Activated CD8-positive, alpha-beta memory T cell treated with anti-CD3 and anti-CD28 coated beads for 1 hour (primary cell): ENCODE measurements around the gene CPED1.
"Not testable (repeated sequence)": the region's sequence is repeated elsewhere in the genome, so short reads cannot be mapped to it uniquely, and the experiment has no call there.

Source experiments
- DNase-seq, 2 donors: peaks; one replicate each; pipeline ENCODE4 v3.0.0-alpha.2; 2020; ENCODE audit warnings: low read depth in 1 of 2; ENCODE audit errors: extremely low read depth in 1 of 2

Gene CPED1

GRCh38 chr7:121059979-121060509 is 71.5 kb downstream of the CPED1 start:
- not testable (repeated sequence) for DNase-seq

DNA sequence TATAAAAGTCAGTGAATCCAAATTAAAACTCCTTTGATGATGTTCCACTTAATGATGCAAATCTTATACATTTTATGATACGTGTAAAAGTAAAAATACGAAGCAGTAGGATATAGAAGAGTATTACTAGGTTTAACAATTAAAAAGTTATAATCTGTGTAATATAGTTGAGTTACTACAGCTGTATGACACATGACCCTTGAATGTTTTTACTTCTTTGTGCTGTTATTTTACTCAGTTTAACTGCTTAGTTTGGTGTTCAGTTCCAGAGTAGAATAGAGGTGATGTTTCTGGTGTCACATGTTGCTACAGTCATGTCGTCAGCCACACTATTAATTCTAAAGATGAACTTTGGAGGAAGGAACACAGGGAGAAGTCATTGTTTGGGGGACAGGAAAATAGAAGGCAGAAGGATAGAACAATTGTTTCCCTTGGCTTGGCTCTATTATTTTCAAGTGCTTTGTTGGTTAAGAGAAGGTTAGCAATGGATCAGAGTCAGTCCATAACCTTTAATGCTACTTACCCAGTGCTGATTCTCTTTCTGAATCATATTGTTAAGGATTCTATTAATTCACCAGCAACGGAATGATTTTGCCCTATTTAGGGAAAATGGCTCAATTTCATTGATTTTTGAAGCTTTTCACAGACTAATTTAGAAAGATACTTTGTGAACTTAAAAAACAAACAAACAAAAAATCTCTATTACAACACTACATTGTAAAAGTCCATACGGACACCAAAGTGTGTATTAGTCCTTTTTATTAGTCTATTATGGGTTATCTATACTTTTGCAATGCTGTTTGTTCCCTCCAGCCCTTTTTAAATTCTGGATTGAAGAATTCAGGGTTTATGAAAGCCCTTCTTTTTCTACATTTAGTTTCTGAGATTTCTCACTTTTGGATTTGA is 73.4 kb downstream of the CPED1 start:
- DNase-seq, result no peak

DNA sequence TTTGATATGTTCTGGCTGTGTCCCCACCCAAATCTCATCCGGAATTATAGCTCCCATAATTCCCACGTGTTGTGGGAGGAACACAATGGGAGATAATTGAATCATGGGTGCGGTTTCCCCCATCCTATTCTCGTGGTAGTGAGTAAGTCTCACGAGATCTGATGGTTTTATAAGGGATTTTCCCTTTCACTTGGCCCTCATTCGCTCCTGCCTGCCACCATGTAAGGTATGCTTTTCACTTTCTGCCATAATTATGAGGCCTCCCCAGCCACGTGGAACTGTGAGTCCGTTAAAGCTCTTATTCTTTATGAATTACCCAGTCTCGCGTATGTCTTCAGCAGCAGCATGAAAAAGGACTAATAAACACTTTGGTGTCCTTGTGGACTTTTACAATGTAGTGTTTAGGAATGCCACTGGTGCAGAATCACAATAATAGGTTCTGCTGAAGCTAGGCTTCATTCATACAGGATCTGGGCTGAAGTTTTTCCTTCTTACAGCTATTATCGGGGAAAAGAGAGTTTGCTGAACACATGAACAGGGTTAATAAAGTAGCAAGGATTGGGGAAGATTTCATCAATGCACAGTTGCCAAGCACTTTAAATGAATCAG is 74.3 kb downstream of the CPED1 start:
- DNase-seq, result no peak

DNA sequence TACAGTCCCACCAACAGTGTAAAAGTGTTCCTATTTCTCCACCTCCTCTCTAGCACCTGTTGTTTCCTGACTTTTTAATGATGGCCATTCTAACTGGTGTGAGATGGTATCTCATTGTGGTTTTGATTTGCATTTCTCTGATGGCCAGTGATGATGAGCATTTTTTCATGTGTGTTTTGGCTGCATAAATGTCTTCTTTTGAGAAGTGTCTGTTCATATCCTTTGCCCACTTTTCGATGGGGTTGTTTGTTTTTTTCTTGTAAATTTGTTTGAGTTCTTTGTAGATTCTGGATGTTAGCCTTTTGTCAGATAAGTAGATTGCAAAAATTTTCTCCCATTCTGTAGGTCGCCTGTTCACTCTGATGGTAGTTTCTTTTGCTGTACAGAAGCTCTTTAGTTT is 79.2 kb downstream of the CPED1 start:
- not testable (repeated sequence) for DNase-seq

- DNase-seq, result no peak
Measured at GRCh38 chr7:121069346-121070100, 81.0 kb downstream of the CPED1 start.

GRCh38 chr7:121071132-121071531 is 82.6 kb downstream of the CPED1 start:
- no peak for DNase-seq

GRCh38 chr7:121071662-121072061 is 83.2 kb downstream of the CPED1 start:
- no peak for DNase-seq

- no peak for DNase-seq
Measured at GRCh38 chr7:121072826-121073225, 84.3 kb downstream of the CPED1 start.

DNA sequence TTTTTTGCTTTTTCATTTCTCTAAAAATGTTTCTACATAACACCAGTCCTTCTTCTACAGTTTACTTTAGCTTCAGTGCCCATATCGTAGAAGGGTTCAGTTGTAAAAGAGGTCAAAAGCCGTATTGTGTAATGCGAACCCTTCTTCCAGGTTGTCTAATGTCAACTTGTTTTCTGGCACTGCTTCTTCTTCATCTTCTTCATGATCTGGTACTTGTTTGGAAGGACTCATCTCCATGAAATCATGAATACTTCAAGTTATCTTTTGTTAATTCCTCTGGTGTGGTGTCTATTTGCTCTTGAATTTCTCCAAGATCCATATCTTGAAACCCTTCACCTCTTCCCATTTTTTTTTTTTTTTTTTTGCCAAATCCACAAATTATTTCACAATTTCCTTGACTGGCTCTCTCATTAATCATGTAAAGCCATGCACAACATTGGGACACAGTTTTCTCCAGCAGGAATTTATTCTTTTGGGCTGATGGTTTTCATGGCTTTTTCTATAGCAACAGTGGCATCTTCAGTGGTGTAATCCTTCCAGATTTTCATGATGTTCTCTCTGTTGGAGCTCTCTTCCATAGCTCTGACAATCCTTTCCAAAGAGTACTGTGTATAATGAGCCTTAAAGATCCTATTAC is 85.1 kb downstream of the CPED1 start:
- DNase-seq, result no peak

DNA sequence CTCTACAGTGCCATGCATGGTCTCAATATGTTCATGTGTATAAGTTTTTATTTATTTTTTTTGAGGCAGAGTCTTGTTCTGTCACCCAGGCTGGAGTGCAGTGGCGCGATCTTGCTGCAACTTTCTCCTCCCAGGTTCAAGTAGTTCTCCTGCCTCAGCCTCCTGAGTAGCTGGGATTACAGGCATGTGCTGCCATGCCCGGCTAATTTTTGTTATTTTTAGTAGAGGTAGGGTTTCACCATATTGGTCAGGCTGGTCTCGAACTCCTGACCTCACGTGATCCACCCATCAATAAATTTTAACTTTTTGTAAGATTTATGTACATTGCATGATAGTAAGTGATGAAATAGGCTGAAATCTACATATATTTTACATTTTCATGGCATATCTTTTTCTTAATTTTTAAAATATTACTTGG is 86.9 kb downstream of the CPED1 start:
- not testable (repeated sequence) for DNase-seq

GRCh38 chr7:121075952-121076349 is 87.4 kb downstream of the CPED1 start:
- DNase-seq, result no peak

- no peak for DNase-seq
Measured at GRCh38 chr7:121076350-121077164, 88.0 kb downstream of the CPED1 start.

- no peak for DNase-seq
Measured at GRCh38 chr7:121077165-121077630, 88.7 kb downstream of the CPED1 start.

GRCh38 chr7:121078701-121079227 is 90.3 kb downstream of the CPED1 start:
- DNase-seq, result no peak

DNA sequence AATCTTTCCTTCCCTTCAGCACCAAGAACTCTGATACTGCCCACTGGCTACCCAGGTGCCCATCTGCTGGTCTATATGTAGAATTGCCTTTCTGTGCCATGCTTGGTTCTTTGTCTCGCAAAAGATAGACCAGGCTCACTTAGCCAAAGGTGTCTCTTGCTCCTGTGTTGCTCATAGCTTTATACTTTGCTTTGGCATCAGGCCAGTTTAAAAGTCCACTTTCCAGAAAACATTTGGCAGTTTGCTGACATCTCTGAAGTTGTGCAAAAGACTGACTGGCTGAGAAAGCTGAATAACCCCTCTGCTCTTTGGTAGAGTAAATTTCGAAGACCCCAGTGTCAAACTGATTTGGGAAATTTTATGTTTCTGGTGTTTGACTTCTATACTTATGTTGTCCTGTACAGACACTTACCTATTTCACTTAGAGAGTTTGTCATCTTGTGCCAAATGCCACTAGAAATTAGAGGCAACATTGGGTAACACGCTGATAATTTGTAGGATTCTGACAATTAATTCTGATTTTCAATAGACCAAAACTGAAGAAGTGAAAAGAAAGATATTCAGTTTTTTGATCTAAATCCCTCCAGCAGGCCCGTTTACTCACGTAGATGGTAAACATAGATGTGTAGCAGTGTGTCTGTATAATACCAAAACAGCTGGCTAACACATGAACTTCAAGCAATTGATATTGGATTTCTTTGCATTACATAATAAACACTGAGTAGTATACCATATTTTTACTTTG is 91.1 kb downstream of the CPED1 start:
- DNase-seq, result no peak

DNA sequence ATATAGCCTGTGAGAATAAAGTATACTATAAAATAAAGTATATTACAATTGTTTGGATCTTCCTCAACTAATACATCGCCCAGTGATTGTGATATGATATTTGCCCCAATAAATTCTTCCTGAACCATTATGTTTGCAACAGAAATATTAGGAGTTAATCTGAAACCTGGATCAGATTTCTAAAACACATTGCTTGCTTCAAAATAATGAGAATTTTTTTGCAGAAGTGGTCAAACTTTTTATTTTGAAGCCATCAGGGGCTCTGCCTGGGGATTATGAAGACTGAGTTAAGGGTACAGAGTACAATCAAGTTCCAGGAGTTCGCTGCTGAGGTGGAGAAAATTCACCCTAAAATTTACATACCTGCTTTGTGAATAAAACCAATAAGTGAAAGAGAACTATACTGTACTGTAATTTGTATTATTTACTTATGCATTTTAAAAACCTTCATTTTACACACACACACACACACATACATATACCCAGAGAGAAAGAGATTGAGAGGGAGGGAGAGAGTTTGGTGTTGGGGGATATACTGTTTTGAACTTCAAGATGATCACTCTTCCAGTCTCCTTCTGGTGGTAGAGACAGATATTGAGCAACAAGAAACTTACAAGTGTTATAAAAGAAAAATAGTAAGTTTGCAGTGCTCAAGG is 91.9 kb downstream of the CPED1 start:
- no peak for DNase-seq

DNA sequence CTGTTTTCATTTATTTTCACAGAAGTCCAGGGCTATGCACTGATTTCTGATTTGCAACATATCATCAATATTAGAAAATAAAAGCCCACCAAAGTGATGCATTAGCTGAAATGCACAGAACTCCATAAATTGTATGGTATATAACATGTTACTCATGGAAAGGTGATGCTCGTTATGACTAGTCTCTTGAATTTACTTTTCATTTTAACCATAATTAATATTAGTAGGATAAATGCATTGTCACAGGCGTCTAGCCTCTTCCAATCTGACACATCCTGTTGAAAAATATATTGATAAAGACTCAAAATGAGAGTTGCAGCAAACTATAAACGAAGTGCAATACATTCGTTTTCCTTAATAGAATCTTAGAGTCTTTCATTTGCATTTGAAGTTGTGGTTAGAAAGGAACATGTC is 92.4 kb downstream of the CPED1 start:
- no peak for DNase-seq

GRCh38 chr7:121081327-121081936 is 92.9 kb downstream of the CPED1 start:
- DNase-seq, result no peak
